Liver (tissue), 3 donors: ENCODE measurements around the gene GIMAP6.

Experiments
- CTCF ChIP-seq: fragments of 150-350 bp; IDR thresholded peaks from 2 replicates; pipeline ENCODE4 v1.5.1; 2017; ENCODE audit warnings: improper control_type of control experiment, low read depth, low read length; ENCODE audit not compliant: missing input control
- FOXA2 ChIP-seq: IDR thresholded peaks from 2 replicates; pipeline ENCODE4 v1.6.1; 2016; ENCODE audit warnings: antibody characterized with exemption
- MAX ChIP-seq: IDR thresholded peaks from 2 replicates; pipeline ENCODE4 v1.6.1; 2016; ENCODE audit warnings: antibody characterized with exemption
- RAD21 ChIP-seq, 2 donors: IDR thresholded peaks; 2 replicates each; pipeline ENCODE4 v1.6.1; 2016; ENCODE audit warnings: antibody characterized with exemption in 2 of 2, mild to moderate bottlenecking in 2 of 2
- REST ChIP-seq: IDR thresholded peaks from 2 replicates; pipeline ENCODE4 v1.6.1; 2016; ENCODE audit warnings: antibody characterized with exemption, mild to moderate bottlenecking
- donor health status: healthy.
- donor health status: healthy.

GRCh38 chr7:150587551-150587950, 44.6 kb downstream of the GIMAP6 start:
- TF ChIP-seq RAD21 (IDR thresholded peaks at IDR 0.05) = no peak
- no peak for TF ChIP-seq CTCF
- no peak for TF ChIP-seq REST
- TF ChIP-seq MAX = no peak
- TF ChIP-seq FOXA2 = no peak
